ENCODE results near the gene SNX20.
A peak's percentile ranks its signal among the peaks of the same experiment; 100 is the strongest.

Gene SNX20

GRCh38 chr16:50705436-50706110 lies 24.5 kb upstream of the SNX20 start:
- no peak for DNase-seq (ENCODE audit: extremely low read depth in 1 of 2, low read depth in 1 of 2)

- no peak for DNase-seq (ENCODE audit: extremely low read depth in 1 of 2, low read depth in 1 of 2)
Measured at GRCh38 chr16:50704245-50704644, 23.1 kb upstream of the SNX20 start.

GRCh38 chr16:50702725-50703124 lies 21.6 kb upstream of the SNX20 start:
- no peak for DNase-seq (ENCODE audit: extremely low read depth in 1 of 2, low read depth in 1 of 2)

- peak in 1 of 2 donors; percentile 82 for DNase-seq (ENCODE audit: extremely low read depth in 1 of 2, low read depth in 1 of 2)
Measured at GRCh38 chr16:50699326-50700159, 18.4 kb upstream of the SNX20 start.

- DNase-seq (ENCODE audit: extremely low read depth in 1 of 2, low read depth in 1 of 2) = peak in 1 of 2 donors; percentile 62
Measured at GRCh38 chr16:50697881-50698767, 17.0 kb upstream of the SNX20 start.

- no peak for DNase-seq (ENCODE audit: extremely low read depth in 1 of 2, low read depth in 1 of 2)
Measured at GRCh38 chr16:50697421-50697715, 16.3 kb upstream of the SNX20 start.

GRCh38 chr16:50696575-50697420 lies 15.7 kb upstream of the SNX20 start:
- peak in 1 of 2 donors; percentile 53 for DNase-seq (ENCODE audit: extremely low read depth in 1 of 2, low read depth in 1 of 2)

- no peak for DNase-seq (ENCODE audit: extremely low read depth in 1 of 2, low read depth in 1 of 2)
Measured at GRCh38 chr16:50696126-50696525, 15.0 kb upstream of the SNX20 start.

GRCh38 chr16:50695017-50696000 lies 14.2 kb upstream of the SNX20 start:
- DNase-seq (ENCODE audit: extremely low read depth in 1 of 2, low read depth in 1 of 2) = no peak

- DNase-seq (ENCODE audit: extremely low read depth in 1 of 2, low read depth in 1 of 2) = no peak
Measured at GRCh38 chr16:50694206-50694605, 13.1 kb upstream of the SNX20 start.

- DNase-seq (ENCODE audit: extremely low read depth in 1 of 2, low read depth in 1 of 2) = no peak
Measured at GRCh38 chr16:50692999-50693781, 12.1 kb upstream of the SNX20 start, which contains the start of gene NOD2. NOD2 (plus strand) TSS chr16:50693606; CDS start chr16:50699496, 5,890 bp downstream.

GRCh38 chr16:50692644-50692998 lies 11.5 kb upstream of the SNX20 start:
- no peak for DNase-seq (ENCODE audit: extremely low read depth in 1 of 2, low read depth in 1 of 2)

GRCh38 chr16:50690177-50690576 lies 9.1 kb upstream of the SNX20 start:
- no peak for DNase-seq (ENCODE audit: extremely low read depth in 1 of 2, low read depth in 1 of 2)

- no peak for DNase-seq (ENCODE audit: extremely low read depth in 1 of 2, low read depth in 1 of 2)
Measured at GRCh38 chr16:50688867-50689266, 7.8 kb upstream of the SNX20 start.

- DNase-seq (ENCODE audit: extremely low read depth in 1 of 2, low read depth in 1 of 2) = no peak
Measured at GRCh38 chr16:50688083-50688482, 7.0 kb upstream of the SNX20 start.

- no peak for DNase-seq (ENCODE audit: extremely low read depth in 1 of 2, low read depth in 1 of 2)
Measured at GRCh38 chr16:50685462-50686063, 4.5 kb upstream of the SNX20 start.

GRCh38 chr16:50684823-50685461 lies 3.8 kb upstream of the SNX20 start:
- no peak for DNase-seq (ENCODE audit: extremely low read depth in 1 of 2, low read depth in 1 of 2)
